GM19397 (cell line): Measurements from ENCODE around the gene RUNDC1.

Experiments used
- ATAC-seq: cut with Tn5 transposase; IDR thresholded peaks from one replicate; pipeline ENCODE4 v1.9.1; 2021; ENCODE audit warnings: mild to moderate bottlenecking, moderate library complexity; ENCODE audit not compliant: unreplicated experiment

Gene RUNDC1

GRCh38 chr17:43018008-43018853, 37.9 kb downstream of the RUNDC1 start:
- no peak for ATAC-seq

GRCh38 chr17:43018932-43019331, 38.6 kb downstream of the RUNDC1 start:
- no peak for ATAC-seq

- no peak for ATAC-seq
Measured at GRCh38 chr17:43019418-43019817, 39.1 kb downstream of the RUNDC1 start.

- ATAC-seq = no peak
Measured at GRCh38 chr17:43020030-43020621, 39.8 kb downstream of the RUNDC1 start.

- ATAC-seq = no peak
Measured at GRCh38 chr17:43020789-43021740, 40.7 kb downstream of the RUNDC1 start.

- peak; percentile 49 for ATAC-seq
Measured at GRCh38 chr17:43021741-43022512, 41.6 kb downstream of the RUNDC1 start, which contains the start of gene VAT1. Gene VAT1 (minus strand): TSS chr17:43022385. CDS start chr17:43022322, 63 bp downstream.

- no peak for ATAC-seq
Measured at GRCh38 chr17:43024407-43025289, 44.3 kb downstream of the RUNDC1 start, which contains the start of gene RND2. Gene RND2 (plus strand): TSS chr17:43025231. CDS start chr17:43025348, 117 bp downstream.

- no peak for ATAC-seq
Measured at GRCh38 chr17:43025290-43025657, 44.9 kb downstream of the RUNDC1 start.

- no peak for ATAC-seq
Measured at GRCh38 chr17:43025766-43026537, 45.6 kb downstream of the RUNDC1 start.

- no peak for ATAC-seq
Measured at GRCh38 chr17:43026595-43026994, 46.2 kb downstream of the RUNDC1 start.

GRCh38 chr17:43027091-43028032, 47.0 kb downstream of the RUNDC1 start:
- no peak for ATAC-seq

- ATAC-seq = no peak
Measured at GRCh38 chr17:43028221-43028861, 48.0 kb downstream of the RUNDC1 start.

- no peak for ATAC-seq
Measured at GRCh38 chr17:43030137-43030767, 49.9 kb downstream of the RUNDC1 start.

GRCh38 chr17:43031666-43032065, 51.3 kb downstream of the RUNDC1 start:
- no peak for ATAC-seq

GRCh38 chr17:43033948-43034881, 53.9 kb downstream of the RUNDC1 start:
- no peak for ATAC-seq
